GM12878 (cell line): ENCODE results near the gene GGT5. TPM values are rescaled to one million over a fixed set of nuclear protein-coding genes. Genes with fewer than 3 reads are reported as not detected.

Experiments used
- ASH2L ChIP-seq: fragments of 300-600, 200-600 bp; sonication (generic); IDR thresholded peaks from 2 replicates; pipeline ENCODE4 v1.6.1; 2017; ENCODE audit warnings: low read depth, mild to moderate bottlenecking, borderline replicate concordance
- ATF2 ChIP-seq: IDR thresholded peaks from 2 replicates; pipeline ENCODE4 v1.6.1; 2012; ENCODE audit warnings: low read length, inconsistent platforms
- ATF3 ChIP-seq: IDR thresholded peaks from 2 replicates; pipeline ENCODE4 v1.6.1; 2011; ENCODE audit warnings: low read depth, mild to moderate bottlenecking, low read length, moderate library complexity, borderline replicate concordance; ENCODE audit errors: extremely low read depth
- BMI1 ChIP-seq: fragments of 450-650 bp; IDR thresholded peaks from 2 replicates; pipeline ENCODE4 v1.6.1; 2016; ENCODE audit warnings: mild to moderate bottlenecking, moderate library complexity, borderline replicate concordance
- HDAC2 ChIP-seq: fragments of 200-600 bp; sonication (generic); IDR thresholded peaks from 2 replicates; pipeline ENCODE4 v1.6.1; 2017
- HSF1 ChIP-seq: fragments of 150-350 bp; IDR thresholded peaks from 2 replicates; pipeline ENCODE4 v1.6.1; 2014; ENCODE audit warnings: mild to moderate bottlenecking, low read depth, low read length
- JUNB ChIP-seq: IDR thresholded peaks from 2 replicates; pipeline ENCODE4 v1.6.1; 2016; ENCODE audit warnings: antibody characterized with exemption, mild to moderate bottlenecking
- LARP7 ChIP-seq: fragments of 450-650 bp; IDR thresholded peaks from 2 replicates; pipeline ENCODE4 v1.6.1; 2017; ENCODE audit warnings: mild to moderate bottlenecking
- MEF2A ChIP-seq: IDR thresholded peaks from 2 replicates; pipeline ENCODE4 v1.6.1; 2011; ENCODE audit warnings: low read depth, mild to moderate bottlenecking, low read length, moderate library complexity; ENCODE audit not compliant: insufficient read depth
- MEF2B ChIP-seq: fragments of 450-650 bp; IDR thresholded peaks from 2 replicates; pipeline ENCODE4 v1.6.1; 2018; ENCODE audit warnings: mild to moderate bottlenecking, moderate library complexity; ENCODE audit not compliant: partially characterized antibody, poor library complexity, severe bottlenecking
- MTA3 ChIP-seq: IDR thresholded peaks from 2 replicates; pipeline ENCODE4 v1.6.1; 2012; ENCODE audit warnings: low read length, inconsistent platforms, borderline replicate concordance
- MXI1 ChIP-seq: fragments of 150-350 bp; IDR thresholded peaks from 2 replicates; pipeline ENCODE4 v1.6.1; 2011; ENCODE audit warnings: low read depth, mild to moderate bottlenecking, inconsistent platforms, low read length, improper control_type of control experiment
- MYB ChIP-seq: fragments of 150-350 bp; IDR thresholded peaks from 2 replicates; pipeline ENCODE4 v1.6.1; 2014; ENCODE audit warnings: mild to moderate bottlenecking, low read depth, low read length, borderline replicate concordance
- PAX5 ChIP-seq: IDR thresholded peaks from 2 replicates; pipeline ENCODE4 v1.6.1; 2011; ENCODE audit warnings: low read depth, low read length, borderline replicate concordance
- PML ChIP-seq: IDR thresholded peaks from 2 replicates; pipeline ENCODE4 v1.6.1; 2012; ENCODE audit warnings: low read length, inconsistent platforms
- POLR2A ChIP-seq: IDR thresholded peaks from 2 replicates; pipeline ENCODE4 v1.6.1; 2011; ENCODE audit warnings: low read depth, mild to moderate bottlenecking, low read length
- RBBP5 ChIP-seq: fragments of 200-600 bp; sonication (generic); conservative IDR thresholded peaks from 2 replicates; pipeline ENCODE4 v1.6.1; 2016
- SMAD1 ChIP-seq: fragments of 450-650 bp; IDR thresholded peaks from 2 replicates; pipeline ENCODE4 v1.6.1; 2018; ENCODE audit warnings: mild to moderate bottlenecking, low read depth; ENCODE audit not compliant: partially characterized antibody
- SMARCA5 ChIP-seq: fragments of 450-650 bp; IDR thresholded peaks from 2 replicates; pipeline ENCODE4 v1.6.1; 2017; ENCODE audit warnings: mild to moderate bottlenecking
- SUZ12 ChIP-seq: fragments of 200-600 bp; sonication (generic); IDR thresholded peaks from one replicate; pipeline ENCODE4 v1.6.1; 2018; ENCODE audit warnings: antibody characterized with exemption, mild to moderate bottlenecking; ENCODE audit not compliant: unreplicated experiment
- TARDBP ChIP-seq: IDR thresholded peaks from 2 replicates; pipeline ENCODE4 v1.6.1; 2016; ENCODE audit warnings: borderline replicate concordance
- TCF3 ChIP-seq: IDR thresholded peaks from 2 replicates; pipeline ENCODE4 v1.6.1; 2012; ENCODE audit warnings: low read depth, mild to moderate bottlenecking, low read length, borderline replicate concordance; ENCODE audit not compliant: insufficient read depth
- TCF7 ChIP-seq: IDR thresholded peaks from 2 replicates; pipeline ENCODE4 v1.6.1; 2014; ENCODE audit warnings: antibody characterized with exemption, borderline replicate concordance
- YY1 ChIP-seq: IDR thresholded peaks from 2 replicates; pipeline ENCODE4 v1.6.1; 2011; ENCODE audit warnings: low read depth, mild to moderate bottlenecking, low read length
- ZBED1 ChIP-seq: IDR thresholded peaks from 2 replicates; pipeline ENCODE4 v1.6.1; 2016; ENCODE audit warnings: borderline replicate concordance
- polyA plus RNA-seq, 11 experiments: library from polyadenylated mRNA; depleted of rRNA in 4 of 11; unstranded in 6 of 11; stranded (reverse) in 5 of 11; fragments of >200 nt; fragmentation: Nextera tagmentation in 4 of 11; fragmentation: Illumina TruSeq in 1 of 11; extraction: Ambion mirVana in 4 of 11; extraction: Trizol in 1 of 11; gene quantifications; 1 replicate in 1 of 11; 2 replicates in 10 of 11; pipeline versions ENCODE4 v1.2.1 to v1.2.3, GENCODE V29; 2011 to 2016; ENCODE audit warnings: inconsistent platforms in 2 of 11, missing spikeins in 2 of 11, low read depth in 1 of 11
- total RNA-seq, 4 experiments: library from RNA; depleted of rRNA in 3 of 4; stranded (reverse); fragments of >200 nt in 3 of 4; fragmentation: Illumina TruSeq in 1 of 4; extraction: Trizol in 1 of 4; gene quantifications; 2 replicates each; pipeline versions ENCODE4 v1.2.1 to v1.2.3, GENCODE V29; 2013 to 2021
- TF ChIP-seq, protein P1 (sequence below): IDR thresholded peaks from 2 replicates; pipeline ENCODE4 v1.6.1; 2011; ENCODE audit warnings: borderline replicate concordance, low read depth, mild to moderate bottlenecking, moderate library complexity, low read length; ENCODE audit not compliant: insufficient read depth, poor library complexity, severe bottlenecking
- TF ChIP-seq, protein P2 (sequence below): IDR thresholded peaks from 2 replicates; pipeline ENCODE4 v1.6.1; 2012; ENCODE audit warnings: low read depth, low read length, improper control_type of control experiment

GGT5 gene
- total and polyA plus RNA-seq, 10 of the 15 experiments (the other 5 are each of a cell fraction or from before 2014, with no cell fraction given): 0.34 TPM; not detected in 9

- no peak for TF ChIP-seq TARDBP
- TF ChIP-seq HDAC2: no peak
- 0 out of 2 replicates have a peak, but pooled peaks have one; percentile 58 for TF ChIP-seq SMARCA5
- no peak for TF ChIP-seq MEF2B
- no peak for TF ChIP-seq PML
- TF ChIP-seq HSF1: no peak
- no peak for TF ChIP-seq JUNB
- TF ChIP-seq RBBP5: no peak
- TF ChIP-seq ATF2: no peak
- no peak for TF ChIP-seq MTA3
- TF ChIP-seq YY1: peak; percentile 40; the same call in 1 of the 2 replicates
- TF ChIP-seq TCF7: no peak
- TF ChIP-seq SUZ12: no peak
- TF ChIP-seq POLR2A: no peak
- TF ChIP-seq SMAD1: no peak
- no peak for TF ChIP-seq LARP7
- TF ChIP-seq MXI1: no peak
- no peak for TF ChIP-seq MYB
- TF ChIP-seq BMI1: no peak
- TF ChIP-seq, protein P1, sequence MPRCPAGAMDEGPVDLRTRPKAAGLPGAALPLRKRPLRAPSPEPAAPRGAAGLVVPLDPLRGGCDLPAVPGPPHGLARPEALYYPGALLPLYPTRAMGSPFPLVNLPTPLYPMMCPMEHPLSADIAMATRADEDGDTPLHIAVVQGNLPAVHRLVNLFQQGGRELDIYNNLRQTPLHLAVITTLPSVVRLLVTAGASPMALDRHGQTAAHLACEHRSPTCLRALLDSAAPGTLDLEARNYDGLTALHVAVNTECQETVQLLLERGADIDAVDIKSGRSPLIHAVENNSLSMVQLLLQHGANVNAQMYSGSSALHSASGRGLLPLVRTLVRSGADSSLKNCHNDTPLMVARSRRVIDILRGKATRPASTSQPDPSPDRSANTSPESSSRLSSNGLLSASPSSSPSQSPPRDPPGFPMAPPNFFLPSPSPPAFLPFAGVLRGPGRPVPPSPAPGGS: no peak
- no peak for TF ChIP-seq ZBED1
- TF ChIP-seq ASH2L: no peak
- TF ChIP-seq ATF3: no peak
- TF ChIP-seq, protein P2, sequence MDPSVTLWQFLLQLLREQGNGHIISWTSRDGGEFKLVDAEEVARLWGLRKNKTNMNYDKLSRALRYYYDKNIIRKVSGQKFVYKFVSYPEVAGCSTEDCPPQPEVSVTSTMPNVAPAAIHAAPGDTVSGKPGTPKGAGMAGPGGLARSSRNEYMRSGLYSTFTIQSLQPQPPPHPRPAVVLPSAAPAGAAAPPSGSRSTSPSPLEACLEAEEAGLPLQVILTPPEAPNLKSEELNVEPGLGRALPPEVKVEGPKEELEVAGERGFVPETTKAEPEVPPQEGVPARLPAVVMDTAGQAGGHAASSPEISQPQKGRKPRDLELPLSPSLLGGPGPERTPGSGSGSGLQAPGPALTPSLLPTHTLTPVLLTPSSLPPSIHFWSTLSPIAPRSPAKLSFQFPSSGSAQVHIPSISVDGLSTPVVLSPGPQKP: no peak
- TF ChIP-seq TCF3: no peak
- TF ChIP-seq PAX5: no peak
- TF ChIP-seq MEF2A: no peak
Observed at GRCh38 chr22:24189249-24190158, 55.4 kb downstream of the GGT5 start (continued).
